Panc1 (cell line): ENCODE results near the gene RILP. TPM values are rescaled to one million over a fixed set of nuclear protein-coding genes. Genes with fewer than 3 reads are reported as not detected.

Source experiments
- ATAC-seq: fragments of 200-7000 bp; cut with Tn5 transposase; 2 replicates; pipeline ENCODE4 v1.9.1; 2020; ENCODE audit warnings: mild to moderate bottlenecking, moderate library complexity
- BruUV-seq: library from RNA; stranded (reverse); fragments of 400-500 nt; replicated peaks from 2 replicates; lab custom pipeline; 2021; lab: Mats Ljungman, UMichigan
- CTCF ChIA-PET: fragments of 300-600 bp; sonication (Branson Sonifier 250); formaldehyde crosslinking; loops from one replicate; lab custom pipeline; 2022; ENCODE audit warnings: antibody characterized with exemption; lab: Charles Lee
- POLR2A ChIA-PET: fragments of 300-600 bp; sonication (Branson Sonifier 250); formaldehyde crosslinking; loops from one replicate; lab custom pipeline; 2022; ENCODE audit warnings: antibody characterized with exemption; lab: Charles Lee
- DNase-seq: peaks from one replicate; pipeline ENCODE4 v3.0.0-alpha.2; 2010; ENCODE audit warnings: low read depth, low spot score
- H3K27ac ChIP-seq: 2 replicates; pipeline ENCODE4 v1.5.1; 2011; ENCODE audit warnings: mild to moderate bottlenecking, low read length, inconsistent platforms
- H3K27me3 ChIP-seq: fragments of 200-500 bp; sonication (Bioruptor generic); 2 replicates; pipeline ENCODE4 v1.6.0; 2014; ENCODE audit warnings: low read length, inconsistent platforms; ENCODE audit not compliant: control insufficient read depth, insufficient read depth
- H3K36me3 ChIP-seq: fragments of 200-500 bp; sonication (Bioruptor generic); 2 replicates; pipeline ENCODE4 v1.5.1; 2014; ENCODE audit warnings: inconsistent platforms, mild to moderate bottlenecking, low read length, moderate library complexity; ENCODE audit not compliant: control insufficient read depth, insufficient read depth
- H3K4me1 ChIP-seq: 2 replicates; pipeline ENCODE4 v1.5.1; 2011; ENCODE audit warnings: inconsistent platforms, mild to moderate bottlenecking, low read length, moderate library complexity; ENCODE audit not compliant: control insufficient read depth, insufficient read depth
- H3K4me3 ChIP-seq, 2 experiments: 2 replicates each; pipeline ENCODE4 v1.5.1; 2011 to 2012; ENCODE audit warnings: low read depth in 2 of 2, low read length in 2 of 2, mild to moderate bottlenecking in 2 of 2, inconsistent platforms in 1 of 2, moderate library complexity in 1 of 2
- H3K9me3 ChIP-seq: fragments of 200-500 bp; sonication (Bioruptor generic); 2 replicates; pipeline ENCODE4 v1.5.1; 2014; ENCODE audit warnings: low read depth, mild to moderate bottlenecking, inconsistent platforms, low read length, moderate library complexity; ENCODE audit not compliant: control insufficient read depth, insufficient read depth
- POLR2AphosphoS5 ChIP-seq: IDR thresholded peaks from 2 replicates; pipeline ENCODE4 v1.6.1; 2012; ENCODE audit warnings: mild to moderate bottlenecking, low read depth, low read length, moderate library complexity
- SIN3A ChIP-seq: IDR thresholded peaks from 2 replicates; pipeline ENCODE4 v1.6.1; 2012; ENCODE audit warnings: low read depth, mild to moderate bottlenecking, low read length, moderate library complexity, borderline replicate concordance; ENCODE audit not compliant: insufficient read depth
- TCF7L2 ChIP-seq: IDR thresholded peaks from 2 replicates; pipeline ENCODE4 v1.6.1; 2011; ENCODE audit warnings: mild to moderate bottlenecking, low read depth, low read length, inconsistent platforms
- in situ Hi-C: cut with HindIII; loops from 2 replicates; pipeline ENCODE4 v1.10.0; 2016; ENCODE audit warnings: low sequenced_read_pairs, low pct_unique_long_range_greater_than_20kb
- intact Hi-C: fragments of 100-400 bp; cut with micrococcal nuclease; formaldehyde crosslinking; loops from one replicate; pipeline ENCODE4 v1.10.0; 2022; ENCODE audit not compliant: unreplicated experiment
- total RNA-seq: library from RNA; stranded (reverse); gene quantifications from one replicate; pipeline ENCODE4 v1.2.1, GENCODE V29; 2021; ENCODE audit not compliant: unreplicated experiment
- TF ChIP-seq, protein P1 (sequence below): fragments of 450-650 bp; IDR thresholded peaks from 2 replicates; pipeline ENCODE4 v1.5.1; 2017; ENCODE audit warnings: mild to moderate bottlenecking
- TF ChIP-seq, protein P2 (sequence below), 2 experiments: IDR thresholded peaks; 2 replicates each; pipeline ENCODE4 v1.6.1; 2011 to 2012; ENCODE audit warnings: low read depth in 2 of 2, control low read depth in 1 of 2, low read length in 1 of 2, mild to moderate bottlenecking in 1 of 2, moderate library complexity in 1 of 2; ENCODE audit not compliant: insufficient read depth in 1 of 2

Gene RILP
- total RNA-seq, 1 experiment from 2014 or later = 20.8 TPM

DNA sequence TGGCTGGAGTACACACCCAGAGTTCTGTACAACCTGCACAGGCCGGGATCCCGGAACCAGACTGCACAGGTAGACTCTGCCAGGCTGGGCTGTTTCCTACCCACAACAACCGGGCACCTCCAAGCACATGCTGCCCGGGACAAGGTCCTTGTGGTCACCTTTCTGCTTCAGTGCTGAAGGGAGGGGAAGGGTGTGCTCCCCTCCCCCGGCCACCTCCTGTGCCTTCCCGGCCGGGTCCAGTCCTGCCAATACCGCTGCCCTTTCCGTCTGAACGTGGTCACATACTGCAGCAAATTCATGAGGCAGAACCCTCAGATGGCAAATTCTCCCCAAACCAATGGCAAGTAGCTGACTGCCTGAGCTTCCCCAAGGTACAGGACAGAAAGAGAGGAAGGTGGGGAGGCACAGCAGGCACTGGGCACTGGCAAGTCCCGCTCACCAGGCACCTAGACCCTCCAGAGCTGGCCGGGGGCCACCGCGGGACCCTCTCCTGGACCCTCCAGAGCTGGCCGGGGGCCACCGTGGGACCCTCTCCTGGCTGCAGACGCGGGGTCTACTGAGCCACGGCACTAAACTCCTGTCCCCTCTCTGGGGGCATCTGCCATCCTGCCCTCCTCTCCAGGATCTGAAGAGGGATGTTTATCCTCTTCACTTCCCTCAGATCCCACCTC lies 43.9 kb downstream of the RILP start:
- BruUV-seq = no TSS peak
- TF ChIP-seq, protein P1, sequence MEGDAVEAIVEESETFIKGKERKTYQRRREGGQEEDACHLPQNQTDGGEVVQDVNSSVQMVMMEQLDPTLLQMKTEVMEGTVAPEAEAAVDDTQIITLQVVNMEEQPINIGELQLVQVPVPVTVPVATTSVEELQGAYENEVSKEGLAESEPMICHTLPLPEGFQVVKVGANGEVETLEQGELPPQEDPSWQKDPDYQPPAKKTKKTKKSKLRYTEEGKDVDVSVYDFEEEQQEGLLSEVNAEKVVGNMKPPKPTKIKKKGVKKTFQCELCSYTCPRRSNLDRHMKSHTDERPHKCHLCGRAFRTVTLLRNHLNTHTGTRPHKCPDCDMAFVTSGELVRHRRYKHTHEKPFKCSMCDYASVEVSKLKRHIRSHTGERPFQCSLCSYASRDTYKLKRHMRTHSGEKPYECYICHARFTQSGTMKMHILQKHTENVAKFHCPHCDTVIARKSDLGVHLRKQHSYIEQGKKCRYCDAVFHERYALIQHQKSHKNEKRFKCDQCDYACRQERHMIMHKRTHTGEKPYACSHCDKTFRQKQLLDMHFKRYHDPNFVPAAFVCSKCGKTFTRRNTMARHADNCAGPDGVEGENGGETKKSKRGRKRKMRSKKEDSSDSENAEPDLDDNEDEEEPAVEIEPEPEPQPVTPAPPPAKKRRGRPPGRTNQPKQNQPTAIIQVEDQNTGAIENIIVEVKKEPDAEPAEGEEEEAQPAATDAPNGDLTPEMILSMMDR = no peak
- no peak for TF ChIP-seq POLR2AphosphoS5
- TF ChIP-seq, protein P2, sequence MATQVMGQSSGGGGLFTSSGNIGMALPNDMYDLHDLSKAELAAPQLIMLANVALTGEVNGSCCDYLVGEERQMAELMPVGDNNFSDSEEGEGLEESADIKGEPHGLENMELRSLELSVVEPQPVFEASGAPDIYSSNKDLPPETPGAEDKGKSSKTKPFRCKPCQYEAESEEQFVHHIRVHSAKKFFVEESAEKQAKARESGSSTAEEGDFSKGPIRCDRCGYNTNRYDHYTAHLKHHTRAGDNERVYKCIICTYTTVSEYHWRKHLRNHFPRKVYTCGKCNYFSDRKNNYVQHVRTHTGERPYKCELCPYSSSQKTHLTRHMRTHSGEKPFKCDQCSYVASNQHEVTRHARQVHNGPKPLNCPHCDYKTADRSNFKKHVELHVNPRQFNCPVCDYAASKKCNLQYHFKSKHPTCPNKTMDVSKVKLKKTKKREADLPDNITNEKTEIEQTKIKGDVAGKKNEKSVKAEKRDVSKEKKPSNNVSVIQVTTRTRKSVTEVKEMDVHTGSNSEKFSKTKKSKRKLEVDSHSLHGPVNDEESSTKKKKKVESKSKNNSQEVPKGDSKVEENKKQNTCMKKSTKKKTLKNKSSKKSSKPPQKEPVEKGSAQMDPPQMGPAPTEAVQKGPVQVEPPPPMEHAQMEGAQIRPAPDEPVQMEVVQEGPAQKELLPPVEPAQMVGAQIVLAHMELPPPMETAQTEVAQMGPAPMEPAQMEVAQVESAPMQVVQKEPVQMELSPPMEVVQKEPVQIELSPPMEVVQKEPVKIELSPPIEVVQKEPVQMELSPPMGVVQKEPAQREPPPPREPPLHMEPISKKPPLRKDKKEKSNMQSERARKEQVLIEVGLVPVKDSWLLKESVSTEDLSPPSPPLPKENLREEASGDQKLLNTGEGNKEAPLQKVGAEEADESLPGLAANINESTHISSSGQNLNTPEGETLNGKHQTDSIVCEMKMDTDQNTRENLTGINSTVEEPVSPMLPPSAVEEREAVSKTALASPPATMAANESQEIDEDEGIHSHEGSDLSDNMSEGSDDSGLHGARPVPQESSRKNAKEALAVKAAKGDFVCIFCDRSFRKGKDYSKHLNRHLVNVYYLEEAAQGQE (IDR thresholded peaks at IDR 0.05; ENCODE audit: insufficient read depth in 1 of 2, low read depth in 2 of 2, low read length in 1 of 2) = no peak
- no peak for TF ChIP-seq TCF7L2
- no peak for TF ChIP-seq SIN3A
- Histone ChIP-seq H3K27ac (no peak overlapping the region), H3K9me3 (no peaks in the 10 kb centered on the region), H3K27me3 (no peaks in the 10 kb centered on the region), H3K4me3 (no peak overlapping the region), H3K4me1 (no peaks in the 10 kb centered on the region), H3K36me3 (no peaks in the 10 kb centered on the region)
- DNase-seq (no peak), ATAC-seq (0 out of 2 replicates have a peak, but pooled peaks have one; percentile 38)
- in situ Hi-C loops = no loop called here
- CTCF ChIA-PET = interaction anchor here (0.5 to 0.6 kb wide), 2 partner anchors 18 to 26 kb away, joined by 3 to 5 read pairs; no protein-coding TSS in a partner anchor
- intact Hi-C loops = no loop called here
- POLR2A ChIA-PET = no interaction called here

DNA sequence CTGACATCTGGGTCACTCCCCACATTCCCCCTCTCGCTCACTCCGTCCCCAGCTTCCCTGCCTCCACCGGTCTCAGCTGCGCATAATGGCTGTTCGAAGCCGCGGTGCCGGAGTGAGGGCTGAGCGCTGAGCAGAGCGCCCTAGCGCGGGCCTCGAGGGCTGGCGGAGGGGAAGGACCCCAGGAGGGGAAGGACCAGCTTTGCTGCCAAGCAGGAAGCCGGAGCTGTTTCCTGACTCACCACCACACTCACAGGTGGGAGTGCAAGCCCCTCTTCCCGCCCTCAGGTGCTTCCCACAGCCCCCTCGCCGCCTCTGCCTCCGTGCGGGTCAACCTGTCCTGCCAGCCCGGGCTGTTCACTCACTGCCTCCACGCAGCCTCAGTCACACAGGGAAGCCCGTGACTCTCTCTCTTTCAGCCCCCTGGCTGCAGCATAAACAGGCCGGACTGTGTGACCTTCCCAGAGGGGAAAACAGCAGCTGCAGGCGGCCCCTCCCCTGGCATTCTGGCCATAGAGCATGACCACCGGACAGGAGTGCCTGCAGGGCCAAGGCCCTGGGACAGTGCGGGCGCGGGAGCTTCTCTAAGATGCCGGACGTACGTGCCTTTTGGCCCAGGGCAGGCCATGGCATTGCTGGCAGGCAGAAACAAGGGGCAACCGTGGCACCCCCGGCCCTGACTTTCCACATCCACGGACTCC lies 44.7 kb downstream of the RILP start:
- ChIA-PET POLR2A (no interaction called here), CTCF (interaction anchor here (0.6 kb wide), 1 partner anchor 25 kb away, joined by 3 read pairs; no protein-coding TSS in a partner anchor)
- Histone ChIP-seq H3K4me1 (no peaks in the 10 kb centered on the region), H3K4me3 (no peak overlapping the region), H3K27ac (no peak overlapping the region), H3K36me3 (no peaks in the 10 kb centered on the region), H3K9me3 (no peaks in the 10 kb centered on the region), H3K27me3 (no peaks in the 10 kb centered on the region)
- intact Hi-C loops = no loop called here
- DNase-seq (no peak), ATAC-seq (no peak)
- TF ChIP-seq, protein P2 (IDR thresholded peaks at IDR 0.05; ENCODE audit: insufficient read depth in 1 of 2, low read depth in 2 of 2, low read length in 1 of 2) = no peak
- TF ChIP-seq POLR2AphosphoS5 (no peak), SIN3A (no peak), TCF7L2 (no peak)
- TF ChIP-seq, protein P1 = no peak
- no TSS peak for BruUV-seq
- in situ Hi-C loops = no loop called here
